Stimulated activated CD4-positive, alpha-beta T cell treated with anti-CD3 and anti-CD28 coated beads, Interleukin-2, amount 100 ng/mL, for 4 hours (primary cell): ENCODE results near the gene ZNF66.
"Not testable (repeated sequence)": the region's sequence is repeated elsewhere in the genome, so short reads cannot be mapped to it uniquely, and the experiment has no call there.

ENCODE experiments used
- DNase-seq: peaks from one replicate; pipeline ENCODE4 v3.0.0-alpha.2; 2020; ENCODE audit warnings: low read depth

Gene ZNF66

GRCh38 chr19:20776083-20777076 lies at the start of gene ZNF66:
TSS of gene ZNF66 (plus strand) at chr19:20776304. CDS start at chr19:20776448, 144 bp downstream.
- peak; percentile 88 for DNase-seq

GRCh38 chr19:20750169-20750568 lies 25.9 kb upstream of the ZNF66 start:
- DNase-seq = not testable (repeated sequence)

- DNase-seq = not testable (repeated sequence)
Observed at GRCh38 chr19:20752291-20752690, 23.8 kb upstream of the ZNF66 start.

GRCh38 chr19:20769225-20769736 lies 6.8 kb upstream of the ZNF66 start:
- DNase-seq = not testable (repeated sequence)

GRCh38 chr19:20787786-20788185 lies 11.7 kb downstream of the ZNF66 start:
- no peak for DNase-seq

GRCh38 chr19:20791806-20792205 lies 15.7 kb downstream of the ZNF66 start:
- no peak for DNase-seq

- DNase-seq = not testable (repeated sequence)
Observed at GRCh38 chr19:20806311-20807262, 30.5 kb downstream of the ZNF66 start.

GRCh38 chr19:20840371-20840770 lies 64.3 kb downstream of the ZNF66 start:
- DNase-seq = no peak
